KMS-11 (cell line): ENCODE results near the gene EBF4.

Experiments used
- H2AFZ ChIP-seq: fragments of 200-600 bp; sonication (generic); 2 replicates; pipeline ENCODE4 v1.6.1; 2016; ENCODE audit warnings: antibody characterized with exemption, mixed run types, low read depth
- H3K27ac ChIP-seq: fragments of 200-600 bp; sonication (generic); 2 replicates; pipeline ENCODE4 v1.6.1; 2016; ENCODE audit warnings: mild to moderate bottlenecking, mixed run types
- H3K27me3 ChIP-seq: fragments of 200-600 bp; sonication (generic); 2 replicates; pipeline ENCODE4 v1.6.1; 2017; ENCODE audit warnings: mild to moderate bottlenecking, low read depth, mixed run types, moderate library complexity; ENCODE audit not compliant: insufficient read depth
- H3K36me3 ChIP-seq: fragments of 200-600 bp; sonication (generic); 2 replicates; pipeline ENCODE4 v1.6.1; 2017; ENCODE audit warnings: mild to moderate bottlenecking, mixed run types; ENCODE audit not compliant: insufficient read depth
- H3K4me1 ChIP-seq: fragments of 200-600 bp; sonication (generic); 2 replicates; pipeline ENCODE4 v1.6.1; 2016; ENCODE audit warnings: mild to moderate bottlenecking, low read depth, mixed run types; ENCODE audit not compliant: poor library complexity, severe bottlenecking
- H3K4me2 ChIP-seq: fragments of 200-600 bp; sonication (generic); 2 replicates; pipeline ENCODE4 v1.7.0; 2016; ENCODE audit warnings: mild to moderate bottlenecking, mixed run types
- H3K4me3 ChIP-seq: fragments of 200-600 bp; sonication (generic); IDR thresholded peaks from 2 replicates; pipeline ENCODE4 v1.6.1; 2017; ENCODE audit warnings: low read depth, low read length, mixed read lengths; ENCODE audit not compliant: insufficient read depth
- H3K79me2 ChIP-seq: fragments of 200-600 bp; sonication (generic); 2 replicates; pipeline ENCODE4 v1.6.1; 2016; ENCODE audit warnings: low read depth, mixed run types; ENCODE audit not compliant: insufficient read depth
- H3K9ac ChIP-seq: fragments of 200-600 bp; sonication (generic); 2 replicates; pipeline ENCODE4 v1.6.1; 2016; ENCODE audit warnings: mild to moderate bottlenecking, mixed run types
- H4K20me1 ChIP-seq: fragments of 200-600 bp; sonication (generic); 2 replicates; pipeline ENCODE4 v1.6.1; 2016; ENCODE audit warnings: mild to moderate bottlenecking, mixed run types; ENCODE audit not compliant: insufficient read depth
- TF ChIP-seq, protein P1 (sequence below): fragments of 200-600 bp; sonication (generic); conservative IDR thresholded peaks from 2 replicates; pipeline ENCODE4 v1.6.1; 2017; ENCODE audit warnings: low read depth, mild to moderate bottlenecking, antibody characterized with exemption, low read length, moderate library complexity, mixed read lengths

The EBF4 gene

DNA sequence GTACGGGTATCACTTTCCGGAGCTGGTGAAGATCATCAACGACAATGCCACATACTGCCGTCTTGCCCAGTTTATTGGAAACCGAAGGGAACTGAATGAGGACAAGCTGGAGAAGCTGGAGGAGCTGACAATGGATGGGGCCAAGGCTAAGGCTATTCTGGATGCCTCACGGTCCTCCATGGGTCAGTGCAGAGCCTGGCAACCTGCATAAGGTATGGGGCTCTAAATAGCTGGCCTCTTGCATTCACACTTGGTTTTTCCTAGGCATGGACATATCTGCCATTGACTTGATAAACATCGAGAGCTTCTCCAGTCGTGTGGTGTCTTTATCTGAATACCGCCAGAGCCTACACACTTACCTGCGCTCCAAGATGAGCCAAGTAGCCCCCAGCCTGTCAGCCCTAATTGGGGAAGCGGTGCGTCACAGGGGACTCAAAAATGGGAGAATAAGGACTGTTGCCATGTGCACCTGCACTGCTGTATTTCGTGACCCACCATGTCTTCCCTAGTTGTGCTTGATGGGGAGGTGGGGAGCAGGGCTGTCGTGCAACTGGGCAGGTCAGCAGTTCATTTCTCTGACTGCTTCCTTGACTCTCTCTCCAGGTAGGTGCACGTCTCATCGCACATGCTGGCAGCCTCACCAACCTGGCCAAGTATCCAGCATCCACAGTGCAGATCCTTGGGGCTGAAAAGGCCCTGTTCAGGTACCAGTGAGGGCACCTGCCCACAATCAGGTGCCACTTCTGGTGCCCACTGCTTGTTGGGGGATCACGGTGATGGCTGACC lies 37.1 kb upstream of the EBF4 start:
- no peak overlapping the region; the same call in 1 of the 2 replicates for H3K27ac ChIP-seq
- no peak overlapping the region for H3K4me3 ChIP-seq
- H3K27me3 ChIP-seq, result no peaks in the 10 kb centered on the region
- H4K20me1 ChIP-seq, result peaks cover 17% of the 10 kb centered on the region; the same call in 1 of the 2 replicates
- TF ChIP-seq, protein P1, sequence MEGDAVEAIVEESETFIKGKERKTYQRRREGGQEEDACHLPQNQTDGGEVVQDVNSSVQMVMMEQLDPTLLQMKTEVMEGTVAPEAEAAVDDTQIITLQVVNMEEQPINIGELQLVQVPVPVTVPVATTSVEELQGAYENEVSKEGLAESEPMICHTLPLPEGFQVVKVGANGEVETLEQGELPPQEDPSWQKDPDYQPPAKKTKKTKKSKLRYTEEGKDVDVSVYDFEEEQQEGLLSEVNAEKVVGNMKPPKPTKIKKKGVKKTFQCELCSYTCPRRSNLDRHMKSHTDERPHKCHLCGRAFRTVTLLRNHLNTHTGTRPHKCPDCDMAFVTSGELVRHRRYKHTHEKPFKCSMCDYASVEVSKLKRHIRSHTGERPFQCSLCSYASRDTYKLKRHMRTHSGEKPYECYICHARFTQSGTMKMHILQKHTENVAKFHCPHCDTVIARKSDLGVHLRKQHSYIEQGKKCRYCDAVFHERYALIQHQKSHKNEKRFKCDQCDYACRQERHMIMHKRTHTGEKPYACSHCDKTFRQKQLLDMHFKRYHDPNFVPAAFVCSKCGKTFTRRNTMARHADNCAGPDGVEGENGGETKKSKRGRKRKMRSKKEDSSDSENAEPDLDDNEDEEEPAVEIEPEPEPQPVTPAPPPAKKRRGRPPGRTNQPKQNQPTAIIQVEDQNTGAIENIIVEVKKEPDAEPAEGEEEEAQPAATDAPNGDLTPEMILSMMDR, result no peak
- peak overlapping the region; percentile 33; the same call in 1 of the 2 replicates for H3K4me2 ChIP-seq
- H3K4me1 ChIP-seq, result peaks cover 5% of the 10 kb centered on the region
- H2AFZ ChIP-seq, result no peak overlapping the region
- peaks cover 8% of the 10 kb centered on the region; the same call in 1 of the 2 replicates for H3K36me3 ChIP-seq
- peaks cover 56% of the 10 kb centered on the region for H3K79me2 ChIP-seq
- no peak overlapping the region for H3K9ac ChIP-seq

DNA sequence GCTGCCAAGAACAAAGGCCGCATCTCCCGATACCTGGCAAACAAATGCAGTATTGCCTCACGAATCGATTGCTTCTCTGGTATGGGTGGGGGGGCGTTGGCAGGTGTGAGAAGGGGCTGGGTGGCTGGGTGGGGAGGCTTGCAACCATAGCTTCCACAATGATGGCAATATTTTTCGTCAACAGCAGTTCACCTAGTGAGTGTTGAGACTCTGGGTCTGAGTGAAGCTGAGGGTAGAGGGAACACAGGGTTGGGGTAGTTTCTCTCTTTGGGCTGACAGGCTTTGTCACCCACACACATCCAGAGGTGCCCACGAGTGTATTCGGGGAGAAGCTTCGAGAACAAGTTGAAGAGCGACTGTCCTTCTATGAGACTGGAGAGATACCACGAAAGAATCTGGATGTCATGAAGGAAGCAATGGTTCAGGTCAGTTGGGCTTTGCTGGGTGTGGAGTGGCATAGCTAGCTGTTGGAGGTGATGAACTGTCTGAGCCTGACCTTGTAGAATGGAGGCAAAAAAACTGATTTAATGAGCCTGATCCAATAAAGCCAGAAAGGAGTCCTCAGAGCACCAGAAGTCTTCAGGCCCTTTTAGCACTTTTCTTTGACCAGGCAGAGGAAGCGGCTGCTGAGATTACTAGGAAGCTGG lies 36.0 kb upstream of the EBF4 start:
- H3K4me1 ChIP-seq, result peaks cover 5% of the 10 kb centered on the region
- TF ChIP-seq, protein P1, result no peak
- peaks cover 47% of the 10 kb centered on the region for H3K79me2 ChIP-seq
- H3K36me3 ChIP-seq, result peaks cover 8% of the 10 kb centered on the region; the same call in 1 of the 2 replicates
- H3K4me3 ChIP-seq, result no peak overlapping the region
- peaks cover 17% of the 10 kb centered on the region; the same call in 1 of the 2 replicates for H4K20me1 ChIP-seq
- H2AFZ ChIP-seq, result no peak overlapping the region
- no peak overlapping the region for H3K4me2 ChIP-seq
- H3K27ac ChIP-seq, result no peak overlapping the region
- no peaks in the 10 kb centered on the region for H3K27me3 ChIP-seq
- no peak overlapping the region for H3K9ac ChIP-seq

DNA sequence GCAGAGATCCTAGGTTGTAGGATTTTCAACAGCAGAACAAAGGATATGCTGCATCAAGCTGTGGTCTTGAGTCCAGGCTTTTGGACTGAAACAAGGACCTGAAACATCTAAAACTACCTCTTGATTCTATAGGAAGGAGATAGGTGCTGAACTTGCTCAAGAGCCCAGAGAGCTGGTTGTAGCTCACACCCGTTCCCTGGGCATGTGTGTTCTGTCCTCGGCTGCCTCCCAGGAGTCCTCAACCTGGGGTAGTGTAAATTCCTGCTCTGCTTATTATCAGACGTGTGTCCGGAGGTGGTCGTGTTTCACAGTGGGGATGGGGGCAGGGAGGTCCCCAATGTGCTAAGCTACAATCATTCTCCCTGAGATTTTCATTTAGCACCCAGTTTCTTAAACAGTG lies 35.3 kb upstream of the EBF4 start:
- TF ChIP-seq, protein P1, result no peak
- Histone ChIP-seq H3K4me1 (peaks cover 5% of the 10 kb centered on the region), H2AFZ (no peak overlapping the region), H3K4me2 (no peak overlapping the region), H3K27ac (no peak overlapping the region), H3K36me3 (peaks cover 8% of the 10 kb centered on the region; the same call in 1 of the 2 replicates), H3K27me3 (no peaks in the 10 kb centered on the region), H3K4me3 (no peak overlapping the region), H3K79me2 (peaks cover 42% of the 10 kb centered on the region), H3K9ac (no peak overlapping the region), H4K20me1 (peaks cover 17% of the 10 kb centered on the region; the same call in 1 of the 2 replicates)

DNA sequence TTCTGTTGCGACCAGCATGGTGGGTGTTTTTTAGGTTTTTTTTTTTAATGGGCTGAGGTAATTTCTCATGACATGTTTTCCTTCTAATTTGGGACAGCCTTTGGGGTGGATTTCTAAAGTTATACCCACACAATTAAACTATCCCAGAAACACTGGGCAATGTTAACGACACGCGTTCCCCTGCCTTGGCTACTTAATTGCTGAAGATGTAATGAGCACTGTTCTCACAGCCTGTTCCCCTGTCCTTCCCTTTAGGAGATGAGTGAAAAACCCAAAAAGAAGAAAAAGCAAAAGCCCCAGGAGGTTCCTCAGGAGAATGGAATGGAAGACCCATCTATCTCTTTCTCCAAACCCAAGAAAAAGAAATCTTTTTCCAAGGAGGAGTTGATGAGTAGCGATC lies 34.9 kb upstream of the EBF4 start:
- H3K36me3 ChIP-seq, result peaks cover 8% of the 10 kb centered on the region; the same call in 1 of the 2 replicates
- no peaks in the 10 kb centered on the region for H3K27me3 ChIP-seq
- no peak overlapping the region for H3K4me2 ChIP-seq
- H2AFZ ChIP-seq, result no peak overlapping the region
- H3K79me2 ChIP-seq, result peaks cover 42% of the 10 kb centered on the region
- TF ChIP-seq, protein P1, result no peak
- no peak overlapping the region for H3K9ac ChIP-seq
- peaks cover 5% of the 10 kb centered on the region for H3K4me1 ChIP-seq
- H4K20me1 ChIP-seq, result peaks cover 17% of the 10 kb centered on the region; the same call in 1 of the 2 replicates
- H3K27ac ChIP-seq, result no peak overlapping the region
- H3K4me3 ChIP-seq, result no peak overlapping the region
